ENCODE results near the gene RAB10.
"Not testable (repeated sequence)": the region's sequence is repeated elsewhere in the genome, so short reads cannot be mapped to it uniquely, and the experiment has no call there.

Gene RAB10

DNA sequence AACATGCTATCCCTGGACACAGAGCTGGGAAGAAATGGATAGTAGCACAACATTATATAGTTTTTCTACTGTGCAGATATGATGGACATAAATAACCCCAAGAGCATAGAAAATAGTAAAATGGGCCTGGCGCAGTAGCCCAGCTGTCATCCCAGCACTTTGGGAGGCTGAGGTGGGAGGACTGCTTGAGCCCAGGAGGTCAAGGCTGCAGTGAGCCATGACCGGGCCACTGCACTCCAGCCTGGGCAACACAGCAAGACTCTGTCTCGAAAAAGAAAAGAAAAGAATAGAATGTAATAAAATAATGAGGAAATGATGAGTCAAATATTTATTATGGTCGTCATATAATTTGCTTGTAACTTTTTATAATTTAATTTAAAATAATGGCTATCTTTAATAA is 131.5 kb downstream of the RAB10 start:
- no peak for DNase-seq

DNA sequence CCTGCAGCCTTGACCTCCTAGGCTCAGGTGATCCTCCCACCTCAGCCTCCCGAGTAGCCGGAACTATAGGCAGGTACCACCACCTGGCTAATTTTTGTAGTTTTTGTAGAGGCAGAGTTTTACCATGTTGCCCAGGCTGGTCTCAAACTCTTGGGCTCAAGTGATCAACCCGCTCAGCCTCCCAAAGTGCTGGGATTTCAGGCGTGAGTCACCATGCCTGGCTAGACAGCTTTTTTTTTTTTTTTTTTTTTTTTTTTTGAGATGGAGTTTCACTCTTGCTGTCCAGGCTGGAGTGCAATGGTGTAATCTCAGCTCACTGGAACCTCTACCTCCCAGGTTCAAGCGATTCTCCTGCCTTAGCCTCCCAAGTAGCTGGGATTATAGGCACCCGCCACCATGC is 132.7 kb downstream of the RAB10 start:
- DNase-seq: not testable (repeated sequence)

DNA sequence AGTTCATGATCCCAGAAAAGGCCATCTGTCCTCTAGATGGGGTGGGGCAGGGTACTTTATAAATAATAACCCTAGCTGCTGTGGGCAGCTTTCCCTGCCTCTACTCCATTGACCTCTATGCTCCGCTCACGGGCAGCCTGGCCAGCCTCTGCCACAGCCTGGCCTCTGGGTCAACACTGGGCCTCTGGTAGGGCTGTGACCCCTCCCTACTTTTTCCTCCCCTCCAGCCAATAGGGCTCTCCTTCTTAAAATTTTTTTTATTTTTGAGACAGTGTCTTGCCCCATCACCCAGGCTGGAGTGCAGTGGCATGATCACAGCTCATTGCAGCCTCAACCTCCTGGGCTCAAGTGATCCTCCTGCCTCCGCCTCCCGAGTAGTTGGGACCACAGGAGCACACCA is 134.9 kb downstream of the RAB10 start:
- DNase-seq: no peak

DNA sequence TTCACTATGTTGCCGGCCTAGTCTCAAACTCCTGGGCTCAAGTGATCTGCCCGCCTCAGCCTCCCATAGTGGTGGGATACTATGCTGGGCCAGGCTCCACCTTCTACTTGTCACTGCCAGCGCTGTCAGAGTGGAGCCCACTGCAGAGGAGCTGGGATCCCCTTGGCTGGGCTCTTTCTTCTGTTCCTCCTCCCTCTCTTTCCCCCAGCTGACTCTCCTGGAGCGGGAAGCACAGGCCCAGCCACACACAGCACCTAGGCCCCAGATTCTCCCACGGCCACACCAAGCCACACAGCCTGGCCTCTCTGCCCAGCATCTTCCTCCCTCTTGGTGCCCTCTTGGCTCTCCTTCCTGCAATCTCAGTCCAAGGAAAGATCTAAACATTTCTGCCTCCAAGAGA is 135.3 kb downstream of the RAB10 start:
- no peak for DNase-seq

- DNase-seq: no peak
Measured at GRCh38 chr2:26169681-26170414, 136.0 kb downstream of the RAB10 start.

GRCh38 chr2:26170795-26171194 is 136.9 kb downstream of the RAB10 start:
- DNase-seq: no peak

DNA sequence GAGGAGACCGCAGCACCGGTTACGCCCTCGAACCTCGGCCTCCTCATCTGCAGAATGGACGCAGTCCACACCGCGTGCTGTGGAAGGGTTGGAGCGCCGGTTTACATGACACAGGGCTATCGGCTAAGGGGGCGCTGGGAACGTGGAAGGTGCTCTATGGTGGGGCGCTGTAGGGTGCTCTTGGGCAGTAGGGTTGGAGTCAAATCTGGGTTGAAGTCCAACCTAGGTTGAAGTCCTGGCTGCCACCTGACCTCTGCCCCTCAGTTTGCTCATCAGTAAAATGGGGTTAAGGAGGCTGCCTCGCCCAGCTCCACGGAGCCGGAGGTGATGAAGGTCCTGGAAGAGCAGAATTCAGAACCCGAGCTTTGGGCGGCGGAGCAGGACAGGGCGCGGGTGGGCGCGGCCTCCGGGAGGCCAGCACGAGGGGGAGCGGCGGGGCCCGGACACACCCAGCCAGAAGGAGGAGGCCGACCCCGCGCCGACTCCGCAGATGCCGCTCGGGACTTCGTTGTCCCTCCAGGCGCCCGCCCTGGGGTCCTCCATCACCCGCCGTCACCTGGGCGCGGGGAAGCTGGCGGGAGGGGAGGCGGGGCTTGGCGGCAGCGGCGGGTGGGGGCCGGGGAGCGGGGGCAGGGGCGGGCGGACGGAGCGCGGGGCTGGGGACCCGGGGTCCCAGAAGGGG is 138.4 kb downstream of the RAB10 start:
- DNase-seq: no peak

- no peak for DNase-seq
Measured at GRCh38 chr2:26172871-26173775, 139.2 kb downstream of the RAB10 start, which contains the start of gene GAREM2. Gene GAREM2, plus strand, starts transcription at chr2:26173088. Its CDS starts 133 bp downstream, at chr2:26173221.

- DNase-seq: no peak
Measured at GRCh38 chr2:26173776-26174482, 140.0 kb downstream of the RAB10 start.

- no peak for DNase-seq
Measured at GRCh38 chr2:26174691-26175465, 141.0 kb downstream of the RAB10 start.

- DNase-seq: no peak
Measured at GRCh38 chr2:26175466-26176278, 141.8 kb downstream of the RAB10 start.

DNA sequence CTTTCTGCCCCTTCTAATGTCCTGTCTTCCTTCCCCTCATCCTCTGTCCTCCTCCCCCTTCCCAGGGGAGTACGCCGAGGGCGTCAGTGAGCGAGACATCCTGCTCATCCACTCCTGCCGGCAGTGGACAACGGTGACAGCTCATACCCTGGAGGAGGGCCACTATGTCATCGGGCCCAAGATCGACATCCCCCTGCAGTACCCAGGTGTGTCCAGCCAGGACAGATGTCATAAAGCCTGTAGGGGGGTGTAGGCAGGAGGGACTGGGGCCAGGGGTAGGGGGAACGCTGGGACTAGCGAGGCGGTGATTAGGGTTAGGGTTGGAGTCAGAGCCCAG is 142.4 kb downstream of the RAB10 start:
- no peak for DNase-seq

- no peak for DNase-seq
Measured at GRCh38 chr2:26177122-26177521, 143.2 kb downstream of the RAB10 start.

GRCh38 chr2:26178246-26178645 is 144.4 kb downstream of the RAB10 start:
- no peak for DNase-seq

- DNase-seq: no peak
Measured at GRCh38 chr2:26178746-26179436, 145.0 kb downstream of the RAB10 start.

GRCh38 chr2:26179446-26179913 is 145.6 kb downstream of the RAB10 start:
- no peak for DNase-seq

- DNase-seq: no peak
Measured at GRCh38 chr2:26182441-26182840, 148.6 kb downstream of the RAB10 start.

DNA sequence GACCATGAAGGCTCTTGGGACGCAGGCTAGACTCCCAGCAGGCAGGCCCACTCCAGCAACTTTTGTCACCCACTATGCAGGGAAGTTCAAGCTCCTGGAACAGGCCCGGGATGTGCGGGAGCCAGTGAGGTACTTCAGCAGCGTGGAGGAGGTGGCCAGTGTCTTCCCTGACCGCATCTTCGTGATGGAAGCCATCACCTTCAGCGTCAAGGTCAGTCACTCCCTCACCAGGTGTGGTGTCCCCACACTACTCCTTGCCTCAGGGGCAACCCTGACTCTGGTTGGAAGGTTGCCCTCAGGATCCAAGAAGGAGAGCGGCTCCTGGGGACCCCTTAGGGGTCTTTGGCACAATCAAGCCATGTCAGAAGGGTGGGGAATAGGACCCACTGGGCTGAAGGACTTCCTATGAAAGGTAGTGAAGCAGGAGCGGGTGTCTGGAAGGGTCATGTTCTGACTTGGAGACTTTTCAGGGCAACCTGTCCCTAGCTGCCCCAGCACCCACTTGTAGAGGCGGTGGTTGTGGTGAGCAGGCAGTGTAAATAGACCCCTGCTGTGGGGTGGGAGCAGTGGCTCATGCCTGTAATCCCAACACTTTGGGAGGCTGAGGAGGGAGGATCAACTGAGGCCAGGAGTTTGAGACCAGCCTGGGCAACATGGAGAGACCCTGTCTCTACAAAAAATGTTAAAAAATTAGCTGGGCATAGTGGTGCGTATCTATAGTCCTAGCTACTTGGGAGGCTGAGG is 149.2 kb downstream of the RAB10 start:
- DNase-seq: no peak

GRCh38 chr2:26184121-26184520 is 150.2 kb downstream of the RAB10 start:
- no peak for DNase-seq
